IMR-90 (cell line): ENCODE data around the gene RNF34.

ENCODE experiments used
- CHD1 ChIP-seq: IDR thresholded peaks from 2 replicates; pipeline ENCODE4 v1.6.1; 2012; ENCODE audit warnings: low read depth, low read length, improper control_type of control experiment
- MXI1 ChIP-seq: IDR thresholded peaks from 2 replicates; pipeline ENCODE4 v1.6.1; 2012; ENCODE audit warnings: low read depth, mild to moderate bottlenecking, low read length, moderate library complexity, borderline replicate concordance
- POLR2A ChIP-seq: IDR thresholded peaks from 2 replicates; pipeline ENCODE4 v1.6.1; 2012; ENCODE audit warnings: mild to moderate bottlenecking, low read depth, low read length
- RFX5 ChIP-seq: IDR thresholded peaks from 2 replicates; pipeline ENCODE4 v1.8.0; 2012; ENCODE audit warnings: low read depth, mild to moderate bottlenecking, low read length, moderate library complexity
- TF ChIP-seq, protein P1 (sequence below): conservative IDR thresholded peaks from 2 replicates; pipeline ENCODE4 v1.5.1; 2012; ENCODE audit warnings: mild to moderate bottlenecking, low read depth, low read length, improper control_type of control experiment
- TF ChIP-seq, protein P2 (sequence below): fragments of 150-350 bp; IDR thresholded peaks from 2 replicates; pipeline ENCODE4 v1.6.1; 2017; ENCODE audit warnings: mild to moderate bottlenecking, antibody characterized with exemption, low read length, low read depth

DNA sequence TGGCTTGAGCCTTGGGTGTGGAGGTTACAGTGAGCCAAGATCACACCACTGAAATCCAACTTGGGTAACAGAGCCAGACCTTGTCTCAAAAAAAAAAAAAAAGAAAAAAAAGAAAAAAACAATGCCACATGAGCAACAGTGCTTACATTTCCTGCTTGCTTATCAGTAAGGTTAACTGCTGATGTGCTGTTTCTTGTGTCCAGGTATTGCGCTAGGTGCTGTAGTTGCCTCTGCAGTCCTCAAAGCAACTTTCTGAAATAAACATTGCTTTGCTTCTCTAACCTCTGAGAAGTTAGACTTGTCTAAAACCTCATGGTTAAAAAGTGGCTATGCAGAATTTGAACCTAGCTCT is 24.7 kb downstream of the RNF34 start:
- TF ChIP-seq POLR2A (no peak), RFX5 (no peak), CHD1 (no peak), MXI1 (no peak)
- TF ChIP-seq, protein P1, sequence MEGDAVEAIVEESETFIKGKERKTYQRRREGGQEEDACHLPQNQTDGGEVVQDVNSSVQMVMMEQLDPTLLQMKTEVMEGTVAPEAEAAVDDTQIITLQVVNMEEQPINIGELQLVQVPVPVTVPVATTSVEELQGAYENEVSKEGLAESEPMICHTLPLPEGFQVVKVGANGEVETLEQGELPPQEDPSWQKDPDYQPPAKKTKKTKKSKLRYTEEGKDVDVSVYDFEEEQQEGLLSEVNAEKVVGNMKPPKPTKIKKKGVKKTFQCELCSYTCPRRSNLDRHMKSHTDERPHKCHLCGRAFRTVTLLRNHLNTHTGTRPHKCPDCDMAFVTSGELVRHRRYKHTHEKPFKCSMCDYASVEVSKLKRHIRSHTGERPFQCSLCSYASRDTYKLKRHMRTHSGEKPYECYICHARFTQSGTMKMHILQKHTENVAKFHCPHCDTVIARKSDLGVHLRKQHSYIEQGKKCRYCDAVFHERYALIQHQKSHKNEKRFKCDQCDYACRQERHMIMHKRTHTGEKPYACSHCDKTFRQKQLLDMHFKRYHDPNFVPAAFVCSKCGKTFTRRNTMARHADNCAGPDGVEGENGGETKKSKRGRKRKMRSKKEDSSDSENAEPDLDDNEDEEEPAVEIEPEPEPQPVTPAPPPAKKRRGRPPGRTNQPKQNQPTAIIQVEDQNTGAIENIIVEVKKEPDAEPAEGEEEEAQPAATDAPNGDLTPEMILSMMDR, result no peak
- TF ChIP-seq, protein P2, sequence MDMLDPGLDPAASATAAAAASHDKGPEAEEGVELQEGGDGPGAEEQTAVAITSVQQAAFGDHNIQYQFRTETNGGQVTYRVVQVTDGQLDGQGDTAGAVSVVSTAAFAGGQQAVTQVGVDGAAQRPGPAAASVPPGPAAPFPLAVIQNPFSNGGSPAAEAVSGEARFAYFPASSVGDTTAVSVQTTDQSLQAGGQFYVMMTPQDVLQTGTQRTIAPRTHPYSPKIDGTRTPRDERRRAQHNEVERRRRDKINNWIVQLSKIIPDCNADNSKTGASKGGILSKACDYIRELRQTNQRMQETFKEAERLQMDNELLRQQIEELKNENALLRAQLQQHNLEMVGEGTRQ, result no peak
